IMR-90 (cell line): ENCODE measurements around the gene OR4K5. TPM values are rescaled to one million over a fixed set of nuclear protein-coding genes. Genes with fewer than 3 reads are reported as not detected.

Experiments
- ATAC-seq: fragments of 200-7000 bp; cut with Tn5 transposase; 2 replicates; pipeline ENCODE4 v1.9.1; 2020; ENCODE audit warnings: low read depth, mild to moderate bottlenecking, moderate library complexity
- BruUV-seq: library from RNA; stranded (reverse); fragments of 400-500 nt; replicated peaks from 2 replicates; lab custom pipeline; 2021; lab: Mats Ljungman, UMichigan
- CTCF ChIA-PET: fragments of 300-600 bp; formaldehyde crosslinking; extraction: SDS; loops from one replicate; lab custom pipeline; 2021; ENCODE audit warnings: antibody characterized with exemption; lab: Yijun Ruan, JAX
- POLR2A ChIA-PET: fragments of 300-600 bp; sonication (Branson Sonifier 250); formaldehyde crosslinking; loops from one replicate; lab custom pipeline; 2022; ENCODE audit warnings: antibody characterized with exemption; ENCODE audit not compliant: unreplicated experiment; lab: Charles Lee
- DNase-seq: peaks from one replicate; pipeline ENCODE4 v3.0.0; 2013
- H2AFZ ChIP-seq: replicated peaks from 2 replicates; pipeline ENCODE3; 2013; ENCODE audit warnings: low read length, mild to moderate bottlenecking; ENCODE audit not compliant: poor library complexity
- H2AK5ac ChIP-seq: 2 replicates; pipeline ENCODE4 v1.6.1; 2013; ENCODE audit warnings: low read depth, low read length, inconsistent platforms
- H2AK9ac ChIP-seq: replicated peaks from 2 replicates; pipeline ENCODE3; 2013; ENCODE audit warnings: mild to moderate bottlenecking, low read depth, low read length, moderate library complexity; ENCODE audit not compliant: poor library complexity
- H2BK120ac ChIP-seq: 2 replicates; pipeline ENCODE4 v1.6.1; 2013; ENCODE audit warnings: low read depth, low read length, inconsistent platforms
- H2BK15ac ChIP-seq: 3 replicates; pipeline ENCODE4 v1.6.1; 2013; ENCODE audit warnings: low read depth, low read length, inconsistent platforms
- H2BK20ac ChIP-seq: 2 replicates; pipeline ENCODE4 v1.6.1; 2013; ENCODE audit warnings: low read depth, mild to moderate bottlenecking, inconsistent platforms, low read length, moderate library complexity
- H2BK5ac ChIP-seq: 2 replicates; pipeline ENCODE4 v1.6.1; 2013; ENCODE audit warnings: mild to moderate bottlenecking, low read depth, low read length, inconsistent platforms; ENCODE audit not compliant: poor library complexity, severe bottlenecking
- H3K14ac ChIP-seq: replicated peaks from 2 replicates; pipeline ENCODE4 v1.6.1; 2013; ENCODE audit warnings: low read depth, low read length, inconsistent platforms
- H3K18ac ChIP-seq: 2 replicates; pipeline ENCODE4 v1.6.1; 2013; ENCODE audit warnings: low read depth, low read length, control low read depth
- H3K23ac ChIP-seq: 2 replicates; pipeline ENCODE4 v1.6.1; 2013; ENCODE audit warnings: low read depth, low read length, inconsistent platforms
- H3K27ac ChIP-seq: 2 replicates; pipeline ENCODE4 v1.5.1; 2013; ENCODE audit warnings: mild to moderate bottlenecking, control low read depth, low read length; ENCODE audit not compliant: insufficient read depth
- H3K27me3 ChIP-seq: 2 replicates; pipeline ENCODE4 v1.6.1; 2013; ENCODE audit warnings: low read length; ENCODE audit not compliant: control insufficient read depth, insufficient read depth
- H3K36me3 ChIP-seq: 2 replicates; pipeline ENCODE4 v1.6.1; 2013; ENCODE audit warnings: low read length, mixed read lengths; ENCODE audit not compliant: control insufficient read depth, insufficient read depth
- H3K4ac ChIP-seq: 2 replicates; pipeline ENCODE4 v1.6.1; 2013; ENCODE audit warnings: low read depth, low read length, inconsistent platforms
- H3K4me1 ChIP-seq: 2 replicates; pipeline ENCODE4 v1.6.1; 2013; ENCODE audit warnings: low read length, mixed read lengths; ENCODE audit not compliant: control insufficient read depth, insufficient read depth
- H3K4me2 ChIP-seq: 2 replicates; pipeline ENCODE4 v1.6.1; 2013; ENCODE audit warnings: low read depth, mild to moderate bottlenecking, control low read depth, low read length, moderate library complexity
- H3K4me3 ChIP-seq: 2 replicates; pipeline ENCODE4 v1.5.1; 2013; ENCODE audit warnings: low read depth, mild to moderate bottlenecking, control low read depth, low read length, moderate library complexity; ENCODE audit not compliant: insufficient read depth
- H3K56ac ChIP-seq: 2 replicates; pipeline ENCODE4 v1.6.1; 2013; ENCODE audit warnings: low read length, inconsistent platforms; ENCODE audit not compliant: insufficient read depth; ENCODE audit errors: extremely low read depth
- H3K79me1 ChIP-seq, 2 experiments: 2 replicates each; pipeline ENCODE4 v1.6.1; 2013; ENCODE audit warnings: low read length in 2 of 2, inconsistent platforms in 1 of 2, low read depth in 1 of 2
- H3K9ac ChIP-seq: 2 replicates; pipeline ENCODE4 v1.6.1; 2013; ENCODE audit warnings: low read depth, low read length, control low read depth
- H3K9me1 ChIP-seq: 2 replicates; pipeline ENCODE4 v1.6.1; 2013; ENCODE audit warnings: low read length, inconsistent platforms; ENCODE audit not compliant: insufficient read depth
- H3K9me3 ChIP-seq: 2 replicates; pipeline ENCODE4 v1.6.1; 2013; ENCODE audit warnings: low read length; ENCODE audit not compliant: control insufficient read depth, insufficient read depth
- H4K20me1 ChIP-seq: 2 replicates; pipeline ENCODE4 v1.6.1; 2013; ENCODE audit warnings: low read length, inconsistent platforms; ENCODE audit not compliant: insufficient read depth
- H4K5ac ChIP-seq: 2 replicates; pipeline ENCODE4 v1.6.1; 2013; ENCODE audit warnings: mild to moderate bottlenecking, low read depth, low read length, control low read depth
- H4K8ac ChIP-seq, 2 experiments: 2 replicates each; pipeline ENCODE4 v1.6.1; 2013; ENCODE audit warnings: low read depth in 2 of 2, low read length in 2 of 2, control low read depth in 1 of 2, inconsistent platforms in 1 of 2
- H4K91ac ChIP-seq: 2 replicates; pipeline ENCODE4 v1.6.1; 2013; ENCODE audit warnings: low read depth, low read length, inconsistent platforms; ENCODE audit not compliant: insufficient read depth
- CEBPB ChIP-seq: IDR thresholded peaks from 2 replicates; pipeline ENCODE4 v1.6.1; 2012; ENCODE audit warnings: low read depth, low read length, improper control_type of control experiment
- CHD1 ChIP-seq: IDR thresholded peaks from 2 replicates; pipeline ENCODE4 v1.6.1; 2012; ENCODE audit warnings: low read depth, low read length, improper control_type of control experiment
- FOS ChIP-seq: fragments of 150-350 bp; IDR thresholded peaks from 2 replicates; pipeline ENCODE4 v1.6.1; 2016; ENCODE audit warnings: low read depth, low read length
- NFE2L2 ChIP-seq: fragments of 150-350 bp; IDR thresholded peaks from 2 replicates; pipeline ENCODE4 v1.6.1; 2016; ENCODE audit warnings: low read depth, mild to moderate bottlenecking, low read length
- POLR2A ChIP-seq: IDR thresholded peaks from 2 replicates; pipeline ENCODE4 v1.6.1; 2012; ENCODE audit warnings: mild to moderate bottlenecking, low read depth, low read length
- RFX5 ChIP-seq: IDR thresholded peaks from 2 replicates; pipeline ENCODE4 v1.8.0; 2012; ENCODE audit warnings: low read depth, mild to moderate bottlenecking, low read length, moderate library complexity
- whole genome bisulfite sequencing, 2 experiments: methylation state at CpG; one replicate each; pipeline versions ENCODE4 v1.1.5 to v1.1.7; 2013; ENCODE audit warnings: missing lambda C conversion rate in 2 of 2; ENCODE audit not compliant: insufficient read length in 1 of 2; ENCODE audit errors: extremely low coverage in 2 of 2; 5-methylcytosine and 5-hydroxymethylcytosine counted together
- dilution Hi-C: fragments of 300-500 bp; cut with HindIII; formaldehyde crosslinking; loops from one replicate; pipeline ENCODE4 v1.14.3; 2018; ENCODE audit warnings: low sequenced_read_pairs; ENCODE audit not compliant: unreplicated experiment
- in situ Hi-C: fragments of 300-500 bp; cut with MboI; formaldehyde crosslinking; loops from 3 replicates; pipeline ENCODE4 v1.14.3; 2019; ENCODE audit warnings: low sequenced_read_pairs, inconsistent platforms, mixed read lengths
- intact Hi-C: fragments of 100-400 bp; cut with micrococcal nuclease; formaldehyde crosslinking; loops from 2 replicates; pipeline ENCODE4 v1.10.0; 2022
- polyA plus RNA-seq, 3 experiments: library from polyadenylated mRNA; depleted of rRNA; stranded (reverse); fragments of >200 nt; gene quantifications; 2 replicates each; pipeline ENCODE4 v1.2.3, GENCODE V29; 2012; ENCODE audit warnings: low replicate concordance in 1 of 3
- total RNA-seq: library from RNA; depleted of rRNA; stranded (reverse); fragments of >200 nt; gene quantifications from 2 replicates; pipeline ENCODE4 v1.2.3, GENCODE V29; 2012

OR4K5 gene
- total and polyA plus RNA-seq, 2 of the 4 experiments (the other 2 are of a cell fraction) = not detected

- 100% methylated on average over 1 of the region's 3 CpGs; no CpG with 5 or more reads in 1 of the 2 experiments for WGBS, 2 experiments
- CTCF ChIA-PET = no interaction called here
- ATAC-seq = no peak
Measured at GRCh38 chr14:19947413-19948090, 27.1 kb downstream of the OR4K5 start.

More at GRCh38 chr14:19947413-19948090, 27.1 kb downstream of the OR4K5 start:
- H3K4ac ChIP-seq = no peak overlapping the region
- dilution Hi-C loops (no loop called here), intact Hi-C loops (no loop called here), in situ Hi-C loops (no loop called here)
- H2BK120ac ChIP-seq = no peak overlapping the region
- no peaks in the 10 kb centered on the region for H3K9me1 ChIP-seq
- peaks cover 6% of the 10 kb centered on the region for H3K9me3 ChIP-seq
- H2AK9ac ChIP-seq = no peak overlapping the region
- H3K9ac ChIP-seq = no peak overlapping the region
- H3K27me3 ChIP-seq = no peaks in the 10 kb centered on the region
- no peak overlapping the region for H3K56ac ChIP-seq
- H3K4me1 ChIP-seq = no peaks in the 10 kb centered on the region
- H4K91ac ChIP-seq = no peak overlapping the region
- no peak overlapping the region for H2BK15ac ChIP-seq
- H3K18ac ChIP-seq = no peak overlapping the region
- no peaks in the 10 kb centered on the region for H3K79me1 ChIP-seq
- no peak for TF ChIP-seq POLR2A
- TF ChIP-seq CHD1 = no peak
- no peak for TF ChIP-seq NFE2L2
- TF ChIP-seq RFX5 = no peak
- no peak for TF ChIP-seq FOS
- TF ChIP-seq CEBPB = no peak
- H3K4me3 ChIP-seq = no peak overlapping the region
- H2AFZ ChIP-seq = no peak overlapping the region
- H3K36me3 ChIP-seq = no peaks in the 10 kb centered on the region
- H4K20me1 ChIP-seq = no peaks in the 10 kb centered on the region
- POLR2A ChIA-PET = no interaction called here
- no peak overlapping the region for H4K5ac ChIP-seq
- no peak overlapping the region for H4K8ac ChIP-seq
- no TSS peak for BruUV-seq
- H3K27ac ChIP-seq = no peak overlapping the region
- no peak overlapping the region for H2BK5ac ChIP-seq
- H3K14ac ChIP-seq = no peak overlapping the region
- no peak overlapping the region for H3K4me2 ChIP-seq
- H3K23ac ChIP-seq = no peak overlapping the region
- H2BK20ac ChIP-seq = no peak overlapping the region
- no peak overlapping the region for H2AK5ac ChIP-seq
- no peak for DNase-seq
